Fibroblast of pulmonary artery (primary cell): ENCODE measurements around the gene SMC6.
A peak's percentile ranks its signal among the peaks of the same experiment; 100 is the strongest.

ENCODE experiments used
- DNase-seq: peaks from one replicate; pipeline ENCODE4 v3.0.0-alpha.2; 2010; ENCODE audit warnings: low read depth
- H3K4me3 ChIP-seq: replicated peaks from 2 replicates; pipeline ENCODE4 v1.5.1; 2011; ENCODE audit warnings: low read depth, mild to moderate bottlenecking, control low read depth, low read length, moderate library complexity
- CTCF ChIP-seq: IDR thresholded peaks from 2 replicates; pipeline ENCODE4 v1.5.1; 2011; ENCODE audit warnings: mild to moderate bottlenecking, control low read depth, low read length, inconsistent platforms; ENCODE audit errors: missing control alignments

SMC6 gene

GRCh38 chr2:17644997-17645720, 108.5 kb downstream of the SMC6 start:
- DNase-seq: peak; percentile 31
- no peak for TF ChIP-seq CTCF
- H3K4me3 ChIP-seq: no peak overlapping the region

- H3K4me3 ChIP-seq: no peak overlapping the region
- DNase-seq: peak; percentile 93
- no peak for TF ChIP-seq CTCF
Measured at GRCh38 chr2:17643031-17643615, 110.5 kb downstream of the SMC6 start.

- no peak for DNase-seq
- no peak overlapping the region for H3K4me3 ChIP-seq
- TF ChIP-seq CTCF: no peak
Measured at GRCh38 chr2:17640406-17640805, 113.2 kb downstream of the SMC6 start.

GRCh38 chr2:17638196-17638743, 115.3 kb downstream of the SMC6 start:
- no peak overlapping the region for H3K4me3 ChIP-seq
- TF ChIP-seq CTCF: no peak
- no peak for DNase-seq

GRCh38 chr2:17637131-17637906, 116.3 kb downstream of the SMC6 start:
- H3K4me3 ChIP-seq: no peak overlapping the region
- DNase-seq: no peak
- TF ChIP-seq CTCF: no peak

- TF ChIP-seq CTCF: no peak
- no peak overlapping the region for H3K4me3 ChIP-seq
- no peak for DNase-seq
Measured at GRCh38 chr2:17636257-17636656, 117.4 kb downstream of the SMC6 start.
